ENCODE results near the gene PPM1L. TPM values are rescaled to one million over a fixed set of nuclear protein-coding genes. Genes with fewer than 3 reads are reported as not detected.
"Not testable (repeated sequence)": the region's sequence is repeated elsewhere in the genome, so short reads cannot be mapped to it uniquely, and the experiment has no call there.

Gene PPM1L
- polyA plus RNA-seq, 3 donors, result 6.9 to 7.8 (median 7.7) TPM

- DNase-seq (ENCODE audit: extremely low read depth in 1 of 11, low read depth in 9 of 11, low spot score in 4 of 11), result no peak
Measured at GRCh38 chr3:160951642-160952487, 195.8 kb downstream of the PPM1L start.

GRCh38 chr3:160953686-160954085 is 197.7 kb downstream of the PPM1L start:
- DNase-seq (ENCODE audit: extremely low read depth in 1 of 11, low read depth in 9 of 11, low spot score in 4 of 11), result no peak

GRCh38 chr3:160956785-160957184 is 200.8 kb downstream of the PPM1L start:
- no peak for DNase-seq (ENCODE audit: extremely low read depth in 1 of 11, low read depth in 9 of 11, low spot score in 4 of 11)

GRCh38 chr3:160960568-160960967 is 204.5 kb downstream of the PPM1L start:
- DNase-seq (ENCODE audit: extremely low read depth in 1 of 11, low read depth in 9 of 11, low spot score in 4 of 11), result no peak

- DNase-seq (ENCODE audit: extremely low read depth in 1 of 11, low read depth in 9 of 11, low spot score in 4 of 11), result no peak
Measured at GRCh38 chr3:160963949-160964348, 207.9 kb downstream of the PPM1L start.

GRCh38 chr3:160968761-160969160 is 212.7 kb downstream of the PPM1L start:
- DNase-seq (ENCODE audit: extremely low read depth in 1 of 11, low read depth in 9 of 11, low spot score in 4 of 11), result no peak

- no peak for DNase-seq (ENCODE audit: extremely low read depth in 1 of 11, low read depth in 9 of 11, low spot score in 4 of 11)
Measured at GRCh38 chr3:160973067-160973809, 217.2 kb downstream of the PPM1L start.

- DNase-seq (ENCODE audit: extremely low read depth in 1 of 11, low read depth in 9 of 11, low spot score in 4 of 11), result no peak
Measured at GRCh38 chr3:160977773-160978172, 221.7 kb downstream of the PPM1L start.

- no peak for DNase-seq (ENCODE audit: extremely low read depth in 1 of 11, low read depth in 9 of 11, low spot score in 4 of 11)
Measured at GRCh38 chr3:160980740-160981139, 224.7 kb downstream of the PPM1L start.

- DNase-seq (ENCODE audit: extremely low read depth in 1 of 11, low read depth in 9 of 11, low spot score in 4 of 11), result no peak
Measured at GRCh38 chr3:160981217-160981938, 225.3 kb downstream of the PPM1L start.

- DNase-seq (ENCODE audit: extremely low read depth in 1 of 11, low read depth in 9 of 11, low spot score in 4 of 11), result no peak
Measured at GRCh38 chr3:160982491-160982890, 226.5 kb downstream of the PPM1L start.

GRCh38 chr3:160983900-160984299 is 227.9 kb downstream of the PPM1L start:
- not testable (repeated sequence) for DNase-seq (ENCODE audit: extremely low read depth in 1 of 11, low read depth in 9 of 11, low spot score in 4 of 11)

GRCh38 chr3:160986069-160986468 is 230.0 kb downstream of the PPM1L start:
- DNase-seq (ENCODE audit: extremely low read depth in 1 of 11, low read depth in 9 of 11, low spot score in 4 of 11), result no peak

- DNase-seq (ENCODE audit: extremely low read depth in 1 of 11, low read depth in 9 of 11, low spot score in 4 of 11), result peak in 3 of 11 donors; percentile 3 to 11 (median 5)
Measured at GRCh38 chr3:160987982-160988964, 232.2 kb downstream of the PPM1L start.

- DNase-seq (ENCODE audit: extremely low read depth in 1 of 11, low read depth in 9 of 11, low spot score in 4 of 11), result no peak
Measured at GRCh38 chr3:160990446-160990845, 234.4 kb downstream of the PPM1L start.

GRCh38 chr3:160992712-160993111 is 236.7 kb downstream of the PPM1L start:
- no peak for DNase-seq (ENCODE audit: extremely low read depth in 1 of 11, low read depth in 9 of 11, low spot score in 4 of 11)

- DNase-seq (ENCODE audit: extremely low read depth in 1 of 11, low read depth in 9 of 11, low spot score in 4 of 11), result no peak
Measured at GRCh38 chr3:160996811-160997210, 240.8 kb downstream of the PPM1L start.

- DNase-seq (ENCODE audit: extremely low read depth in 1 of 11, low read depth in 9 of 11, low spot score in 4 of 11), result no peak
Measured at GRCh38 chr3:160998581-160998980, 242.6 kb downstream of the PPM1L start.

- no peak for DNase-seq (ENCODE audit: extremely low read depth in 1 of 11, low read depth in 9 of 11, low spot score in 4 of 11)
Measured at GRCh38 chr3:160999274-160999673, 243.2 kb downstream of the PPM1L start.
